H1 (cell line): Measurements from ENCODE around the gene ERMARD. TPM values are rescaled to one million over a fixed set of nuclear protein-coding genes. Genes with fewer than 3 reads are reported as not detected.

Experiments
- CTCF ChIA-PET: fragments of 300-600 bp; sonication (Branson Sonifier 250); formaldehyde crosslinking; loops from one replicate; lab custom pipeline; 2021; ENCODE audit not compliant: partially characterized antibody; lab: Charles Lee
- POLR2A ChIA-PET: fragments of 300-600 bp; sonication (Branson Sonifier 250); formaldehyde crosslinking; loops from one replicate; lab custom pipeline; 2021; ENCODE audit warnings: inconsistent platforms; ENCODE audit not compliant: partially characterized antibody; lab: Charles Lee
- DNase-seq, 2 experiments: peaks; one replicate each; pipeline versions ENCODE4 v3.0.0 to v3.0.0-alpha.2; 2010 to 2022; ENCODE audit warnings: low spot score in 2 of 2, low read depth in 1 of 2, mixed read lengths in 1 of 2
- FAIRE-seq: peaks from 2 replicates; lab custom pipeline; 2011; peaks lifted over from hg19 to GRCh38; lab: Jason Lieb, UNC
- H2AFZ ChIP-seq: 2 replicates; pipeline ENCODE4 v1.8.1; 2012; ENCODE audit warnings: low read length, inconsistent platforms
- H2AK5ac ChIP-seq: 2 replicates; pipeline ENCODE4 v1.6.1; 2013; ENCODE audit warnings: low read depth, low read length
- H2BK120ac ChIP-seq: replicated peaks from 2 replicates; pipeline ENCODE3; 2013; ENCODE audit warnings: low read depth, low read length, inconsistent platforms
- H2BK12ac ChIP-seq: 2 replicates; pipeline ENCODE4 v1.6.1; 2013; ENCODE audit warnings: low read depth, low read length
- H2BK15ac ChIP-seq: 2 replicates; pipeline ENCODE4 v1.6.1; 2013; ENCODE audit warnings: low read length
- H2BK20ac ChIP-seq: 2 replicates; pipeline ENCODE4 v1.6.1; 2013; ENCODE audit warnings: low read length
- H2BK5ac ChIP-seq: 2 replicates; pipeline ENCODE4 v1.6.1; 2013; ENCODE audit warnings: low read depth, low read length
- H3K14ac ChIP-seq: 2 replicates; pipeline ENCODE4 v1.6.1; 2013; ENCODE audit warnings: inconsistent platforms; ENCODE audit not compliant: insufficient read length
- H3K18ac ChIP-seq: 2 replicates; pipeline ENCODE4 v1.6.1; 2013; ENCODE audit warnings: low read length; ENCODE audit errors: extremely low read depth
- H3K23ac ChIP-seq: 2 replicates; pipeline ENCODE4 v1.6.1; 2013; ENCODE audit warnings: inconsistent platforms; ENCODE audit not compliant: insufficient read length
- H3K23me2 ChIP-seq: 2 replicates; pipeline ENCODE4 v1.6.1; 2013; ENCODE audit warnings: low read depth, low read length
- H3K27ac ChIP-seq: 2 replicates; pipeline ENCODE4 v1.6.1; 2011; ENCODE audit warnings: low read depth, low read length, inconsistent platforms
- H3K27me3 ChIP-seq, 4 experiments: replicated peaks in 1 of 4; 1 replicate in 1 of 4; 2 replicates in 3 of 4; pipeline versions ENCODE4 v1.6.1 to v1.8.1; 2011 to 2013; ENCODE audit warnings: low read length in 3 of 4, mild to moderate bottlenecking in 3 of 4, inconsistent platforms in 2 of 4, mixed read lengths in 2 of 4, moderate library complexity in 1 of 4; ENCODE audit not compliant: control insufficient read depth in 3 of 4, insufficient read depth in 3 of 4; ENCODE audit errors: extremely low read depth in 1 of 4
- H3K36me3 ChIP-seq, 4 experiments: 2 replicates each; pipeline versions ENCODE4 v1.6.1 to v1.8.1; 2011 to 2013; ENCODE audit warnings: mild to moderate bottlenecking in 4 of 4, low read length in 3 of 4, moderate library complexity in 2 of 4, control low read depth in 1 of 4, inconsistent platforms in 1 of 4; ENCODE audit not compliant: insufficient read depth in 4 of 4, control insufficient read depth in 2 of 4
- H3K4ac ChIP-seq: replicated peaks from 2 replicates; pipeline ENCODE3; 2013; ENCODE audit warnings: low read length, low read depth, mixed read lengths, inconsistent platforms; ENCODE audit not compliant: insufficient read length
- H3K4me1 ChIP-seq, 4 experiments: replicated peaks in 1 of 4; 1 replicate in 1 of 4; 2 replicates in 3 of 4; pipeline versions ENCODE4 v1.6.1 to v1.8.1; 2011 to 2013; ENCODE audit warnings: low read length in 3 of 4, inconsistent platforms in 2 of 4, mixed read lengths in 1 of 4; ENCODE audit not compliant: insufficient read depth in 4 of 4, control insufficient read depth in 3 of 4
- H3K4me2 ChIP-seq, 2 experiments: 2 replicates each; pipeline versions ENCODE4 v1.6.1 to v1.8.1; 2011 to 2013; ENCODE audit warnings: low read depth in 2 of 2, low read length in 2 of 2, control low read depth in 1 of 2, inconsistent platforms in 1 of 2, mild to moderate bottlenecking in 1 of 2; ENCODE audit not compliant: insufficient read depth in 1 of 2
- H3K4me3 ChIP-seq, 4 experiments: fragments of 200-600, 300-600 bp in 1 of 4; sonication (generic), shearing (Covaris generic), sonication (Bioruptor Twin) in 1 of 4; 2 replicates each; pipeline versions ENCODE4 v1.5.1 to v1.8.1; 2011 to 2016; ENCODE audit warnings: low read length in 4 of 4, low read depth in 3 of 4, control low read depth in 2 of 4, inconsistent platforms in 2 of 4, mild to moderate bottlenecking in 2 of 4, mixed read lengths in 1 of 4, moderate library complexity in 1 of 4; ENCODE audit not compliant: insufficient read depth in 2 of 4; ENCODE audit errors: extremely low read depth in 1 of 4
- H3K56ac ChIP-seq: replicated peaks from 2 replicates; pipeline ENCODE3; 2013; ENCODE audit warnings: low read depth, mild to moderate bottlenecking, mixed read lengths, low read length, inconsistent platforms; ENCODE audit not compliant: insufficient read length
- H3K79me1 ChIP-seq: 2 replicates; pipeline ENCODE4 v1.6.1; 2013; ENCODE audit warnings: low read depth, low read length, control low read depth
- H3K79me2 ChIP-seq, 2 experiments: 2 replicates each; pipeline versions ENCODE4 v1.6.1 to v1.8.1; 2012 to 2013; ENCODE audit warnings: low read length in 2 of 2, mild to moderate bottlenecking in 2 of 2, inconsistent platforms in 1 of 2; ENCODE audit not compliant: insufficient read depth in 2 of 2, control insufficient read depth in 1 of 2
- H3K9ac ChIP-seq, 4 experiments: replicated peaks in 1 of 4; 1 replicate in 1 of 4; 2 replicates in 3 of 4; pipeline versions ENCODE4 v1.6.1 to v1.8.1; 2011 to 2013; ENCODE audit warnings: low read depth in 3 of 4, low read length in 3 of 4, control low read depth in 2 of 4, mild to moderate bottlenecking in 2 of 4, moderate library complexity in 2 of 4, inconsistent platforms in 1 of 4; ENCODE audit errors: extremely low read depth in 1 of 4
- H3K9me3 ChIP-seq, 2 experiments: 2 replicates each; pipeline versions ENCODE4 v1.6.1 to v1.8.1; 2012 to 2013; ENCODE audit warnings: mild to moderate bottlenecking in 2 of 2, moderate library complexity in 2 of 2, control low read depth in 1 of 2, inconsistent platforms in 1 of 2, low read depth in 1 of 2, low read length in 1 of 2, mixed read lengths in 1 of 2; ENCODE audit not compliant: insufficient read depth in 2 of 2
- H4K20me1 ChIP-seq, 2 experiments: replicated peaks in 1 of 2; 2 replicates each; pipeline versions ENCODE3 to v1.8.1; 2011 to 2013; ENCODE audit warnings: inconsistent platforms in 2 of 2, low read length in 2 of 2, mild to moderate bottlenecking in 1 of 2; ENCODE audit not compliant: insufficient read depth in 2 of 2, control insufficient read depth in 1 of 2
- H4K5ac ChIP-seq: 2 replicates; pipeline ENCODE4 v1.6.1; 2013; ENCODE audit warnings: low read length, low read depth, mixed read lengths, inconsistent platforms; ENCODE audit not compliant: insufficient read length
- H4K8ac ChIP-seq: 2 replicates; pipeline ENCODE4 v1.8.0; 2013; ENCODE audit warnings: mild to moderate bottlenecking, moderate library complexity, low read length, inconsistent platforms; ENCODE audit not compliant: insufficient read depth; ENCODE audit errors: extremely low read depth
- H4K91ac ChIP-seq: replicated peaks from 2 replicates; pipeline ENCODE3; 2013; ENCODE audit warnings: low read length, mixed read lengths, inconsistent platforms; ENCODE audit not compliant: insufficient read length
- CEBPB ChIP-seq: IDR thresholded peaks from 2 replicates; pipeline ENCODE4 v1.6.1; 2012; ENCODE audit warnings: low read depth, low read length
- EGR1 ChIP-seq: IDR thresholded peaks from 2 replicates; pipeline ENCODE4 v1.6.1; 2011; ENCODE audit warnings: low read depth, low read length, borderline replicate concordance
- KDM4A ChIP-seq: IDR thresholded peaks from one replicate; pipeline ENCODE4 v1.7.1; 2012; ENCODE audit warnings: low read depth, mild to moderate bottlenecking, moderate library complexity, low read length, inconsistent platforms; ENCODE audit not compliant: severe bottlenecking
- MAFK ChIP-seq: IDR thresholded peaks from 2 replicates; pipeline ENCODE4 v1.6.1; 2012; ENCODE audit warnings: low read depth, mild to moderate bottlenecking, improper control_type of control experiment, low read length
- SP1 ChIP-seq: IDR thresholded peaks from 2 replicates; pipeline ENCODE4 v1.6.1; 2011; ENCODE audit warnings: low read depth, low read length
- TEAD4 ChIP-seq: IDR thresholded peaks from 2 replicates; pipeline ENCODE4 v1.6.1; 2012; ENCODE audit warnings: low read depth, low read length, inconsistent platforms, mixed read lengths
- ZNF274 ChIP-seq: IDR thresholded peaks from 2 replicates; pipeline ENCODE4 v1.7.0; 2012; ENCODE audit warnings: low read length, borderline replicate concordance; ENCODE audit errors: extremely low read depth
- WGBS, 2 experiments: shearing (Covaris generic) in 1 of 2; methylation state at CpG; one replicate each; pipeline versions ENCODE4 v1.1.6 to v1.1.7; 2013 to 2015; ENCODE audit warnings: low lambda C conversion rate in 2 of 2, mixed read lengths in 2 of 2, inconsistent platforms in 1 of 2, low coverage in 1 of 2, missing lambda C conversion rate in 1 of 2; ENCODE audit not compliant: insufficient replicate concordance in 2 of 2, insufficient coverage in 1 of 2, insufficient read length in 1 of 2; ENCODE audit errors: extremely low coverage in 1 of 2, missing lambda C conversion rate in 1 of 2; 5-methylcytosine and 5-hydroxymethylcytosine counted together
- polyA plus RNA-seq, 7 experiments: library from polyadenylated mRNA; depleted of rRNA in 3 of 7; stranded (reverse) in 5 of 7; unstranded in 2 of 7; fragments of >200 nt in 5 of 7; fragments of 200-250 nt in 2 of 7; gene quantifications; 1 replicate in 5 of 7; 2 replicates in 1 of 7; 4 replicates in 1 of 7; pipeline versions ENCODE4 v1.2.1 to v1.2.3, GENCODE V29; 2011 to 2013; ENCODE audit warnings: missing spikeins in 2 of 7, mixed read lengths in 2 of 7
- total RNA-seq: library from RNA; stranded (reverse); fragmentation: NEBNext Ultra II Directional; extraction: Animal tissue kit (Norgen Biotek cat#: 25700); gene quantifications from 2 replicates; pipeline ENCODE4 v1.2.1, GENCODE V29; 2021
- TF ChIP-seq, protein P1 (sequence below): IDR thresholded peaks from 2 replicates; pipeline ENCODE4 v1.6.1; 2011; ENCODE audit warnings: low read length, improper control_type of control experiment

The ERMARD gene
- total and polyA plus RNA-seq, 2 of the 8 experiments (the other 6 are each of a cell fraction or from before 2014, with no cell fraction given), result 12.2 to 25.6 TPM

DNA sequence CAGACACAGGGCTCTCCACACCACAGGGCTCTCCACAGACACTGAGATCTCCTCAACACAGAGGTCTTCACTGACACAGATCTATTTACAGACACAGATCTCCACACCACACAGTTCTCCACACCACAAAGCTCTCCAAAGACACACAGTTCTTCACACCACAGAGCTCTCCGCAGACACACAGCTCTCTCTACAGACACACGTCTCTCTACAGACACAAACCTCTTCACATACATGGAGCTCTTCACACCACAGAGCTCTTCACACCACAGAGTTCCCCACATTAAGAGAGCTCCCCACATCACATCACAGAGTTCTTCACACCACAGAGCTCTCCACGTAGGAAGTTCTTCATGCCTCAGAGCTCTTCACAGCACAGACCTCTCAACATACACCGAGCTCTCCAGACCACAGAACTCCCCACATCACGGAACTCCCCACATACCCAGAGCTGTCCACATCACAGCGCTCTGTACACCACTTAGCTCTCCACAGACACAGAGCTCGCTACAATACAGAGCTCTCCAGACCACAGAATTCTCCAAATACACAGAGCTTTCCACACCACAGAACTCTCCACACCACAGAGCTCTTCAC, 53.9 kb downstream of the ERMARD start:
- H2AFZ ChIP-seq, result no peak overlapping the region

More for the DNA sequence above, 53.9 kb downstream of the ERMARD start:
- no peak overlapping the region for H2BK12ac ChIP-seq
- no peak overlapping the region for H4K5ac ChIP-seq
- ChIA-PET CTCF (interaction anchor here (0.8 to 5.6 kb wide), 11 partner anchors 9 to 725 kb away, joined by 3 to 64 read pairs (median 4); no protein-coding TSS in a partner anchor), POLR2A (interaction anchor here (1.2 to 1.3 kb wide), 2 partner anchors 11 to 12 kb away, joined by 3 to 4 read pairs; no protein-coding TSS in a partner anchor)
- no peak overlapping the region for H2BK15ac ChIP-seq
- no peaks in the 10 kb centered on the region for H4K20me1 ChIP-seq
- H3K14ac ChIP-seq, result no peak overlapping the region
- H4K91ac ChIP-seq, result no peak overlapping the region
- TF ChIP-seq, protein P1, sequence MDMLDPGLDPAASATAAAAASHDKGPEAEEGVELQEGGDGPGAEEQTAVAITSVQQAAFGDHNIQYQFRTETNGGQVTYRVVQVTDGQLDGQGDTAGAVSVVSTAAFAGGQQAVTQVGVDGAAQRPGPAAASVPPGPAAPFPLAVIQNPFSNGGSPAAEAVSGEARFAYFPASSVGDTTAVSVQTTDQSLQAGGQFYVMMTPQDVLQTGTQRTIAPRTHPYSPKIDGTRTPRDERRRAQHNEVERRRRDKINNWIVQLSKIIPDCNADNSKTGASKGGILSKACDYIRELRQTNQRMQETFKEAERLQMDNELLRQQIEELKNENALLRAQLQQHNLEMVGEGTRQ, result no peak
- no peak for TF ChIP-seq SP1
- no peak for TF ChIP-seq MAFK
- TF ChIP-seq CEBPB, result no peak
- no peak for TF ChIP-seq KDM4A
- no peak for TF ChIP-seq TEAD4
- TF ChIP-seq EGR1, result no peak
- TF ChIP-seq ZNF274, result no peak
- no peaks in the 10 kb centered on the region for H3K9me3 ChIP-seq
- no peak overlapping the region for H4K8ac ChIP-seq
- H3K23me2 ChIP-seq, result no peaks in the 10 kb centered on the region
- no peak overlapping the region for H3K18ac ChIP-seq
- no peak overlapping the region for H3K27ac ChIP-seq
- no peak overlapping the region for H3K4me2 ChIP-seq
- no peak overlapping the region for H3K4me3 ChIP-seq
- no peak overlapping the region for H3K23ac ChIP-seq
- peaks cover 0 to 9% (median 5%) of the 10 kb centered on the region in 4 experiments; a peak in 5 of 7 replicates for H3K4me1 ChIP-seq
- no peak overlapping the region for H2BK20ac ChIP-seq
- WGBS, 2 experiments, result 75% methylated on average over 7 of the region's 7 CpGs; no CpG with 5 or more reads in 1 of the 2 experiments
- peaks cover 0 to 3% (median 1%) of the 10 kb centered on the region in 4 experiments; a peak in 2 of 7 replicates for H3K27me3 ChIP-seq
- H2BK5ac ChIP-seq, result no peak overlapping the region
- H3K9ac ChIP-seq, result no peak overlapping the region
- H3K79me1 ChIP-seq, result no peaks in the 10 kb centered on the region
- no peak overlapping the region for H3K4ac ChIP-seq
- H3K36me3 ChIP-seq, result no peaks in the 10 kb centered on the region
- H3K56ac ChIP-seq, result no peak overlapping the region
- no peak for FAIRE-seq
- no peaks in the 10 kb centered on the region for H3K79me2 ChIP-seq
- DNase-seq, result peak in 1 of 2 experiments; percentile 16
- H2AK5ac ChIP-seq, result no peak overlapping the region
- no peak overlapping the region for H2BK120ac ChIP-seq
